ENCODE data around the gene LTB. TPM values are rescaled to one million over a fixed set of nuclear protein-coding genes. Genes with fewer than 3 reads are reported as not detected.

The LTB gene
- total and polyA plus RNA-seq, 9 of the 15 experiments (the other 6 are each of a cell fraction or from before 2014, with no cell fraction given) = 0.07 to 0.51 TPM; not detected in 7

GRCh38 chr6:31575952-31576685, 6.1 kb downstream of the LTB start (continued):
- TF ChIP-seq HBP1 (CRISPR knock-in tag; IDR thresholded peaks at IDR 0.05) (peak; percentile 79; the same call in 1 of the 2 replicates), SREBF2 (CRISPR knock-in tag; IDR thresholded peaks at IDR 0.05) (no peak), GATA2 (CRISPR knock-in tag; IDR thresholded peaks at IDR 0.05) (peak; percentile 60; the same call in 1 of the 2 replicates), STAT5B (CRISPR knock-in tag; IDR thresholded peaks at IDR 0.05) (no peak), DMBX1 (CRISPR knock-in tag; IDR thresholded peaks at IDR 0.05; ENCODE audit: borderline replicate concordance) (no peak), ZFP1 (CRISPR knock-in tag; IDR thresholded peaks at IDR 0.05) (no peak), HIVEP1 (CRISPR knock-in tag; IDR thresholded peaks at IDR 0.05) (no peak)

- H3K36me3 ChIP-seq (ENCODE audit: control insufficient read depth, insufficient read depth, low read length) = no peaks in the 10 kb centered on the region
- H3K4me1 ChIP-seq (replicated peaks in 1 of 2; ENCODE audit: control insufficient read depth in 2 of 2, insufficient read depth in 2 of 2, low read length in 2 of 2) = peaks cover 0 to 20% of the 10 kb centered on the region in 2 experiments; a peak in 2 of 5 replicates
- TF ChIP-seq TAF7 (tag; IDR thresholded peaks at IDR 0.05) (no peak), HMGN3 (IDR thresholded peaks at IDR 0.05; ENCODE audit: borderline replicate concordance, extremely low read depth, insufficient read length, low read depth, low read length) (no peak), GABPA (tag; conservative IDR thresholded peaks at IDR 0.05; ENCODE audit: low read depth) (no peak), ZNF79 (CRISPR knock-in tag; IDR thresholded peaks at IDR 0.05; ENCODE audit: low read depth) (no peak), ZNF512 (tag; IDR thresholded peaks at IDR 0.05) (no peak), CCNT2 (IDR thresholded peaks at IDR 0.05; ENCODE audit: borderline replicate concordance, extremely low read depth, insufficient read length, low read depth, low read length) (no peak), ZBTB2 (IDR thresholded peaks at IDR 0.05) (no peak), CREBBP (IDR thresholded peaks at IDR 0.05; ENCODE audit: low read depth, low read length) (no peak), NELFE (IDR thresholded peaks at IDR 0.05; ENCODE audit: insufficient read depth, insufficient read length) (no peak)
Observed at GRCh38 chr6:31575335-31575901, 6.8 kb downstream of the LTB start, which contains the start of gene TNF. Gene TNF (plus strand): TSS chr6:31575565. CDS start chr6:31575742, 177 bp downstream.

More at GRCh38 chr6:31575335-31575901, 6.8 kb downstream of the LTB start, which contains the start of gene TNF:
- intact Hi-C loops (cut with micrococcal nuclease) = no loop called here
- in situ Hi-C loops (cut with MboI) = no loop called here
- no peak within 1 kb of the TSS for H2AFZ ChIP-seq (ENCODE audit: low read depth, low read length)
- no peak within 1 kb of the TSS for H3K4me3 ChIP-seq
- peak within 1 kb of the TSS in 1 of 2 experiments; percentile 19; a peak in 1 of 4 replicates for H3K9ac ChIP-seq (ENCODE audit: insufficient read depth in 1 of 2, low read depth in 2 of 2, low read length in 2 of 2)
- H3K79me2 ChIP-seq (ENCODE audit: control insufficient read depth, insufficient read depth, low read length) = no peaks in the 10 kb centered on the region
- H4K20me1 ChIP-seq (replicated peaks; ENCODE audit: control insufficient read depth, insufficient read depth, low read length) = no peaks in the 10 kb centered on the region
- 50% methylated on average over 19 of the region's 19 CpGs for WGBS (ENCODE audit: insufficient coverage, low coverage, missing lambda C conversion rate)
- POLR2A ChIA-PET = interaction anchor here (0.6 to 1.8 kb wide), 7 partner anchors 8 to 49 kb away, joined by 3 to 9 read pairs (median 3); partner anchors contain the start of genes ATP6V1G2 and DDX39B
- CTCF ChIA-PET (ENCODE audit: low intra/inter-chr PET ratio) = no interaction called here
- no peak for ATAC-seq
- no peaks in the 10 kb centered on the region for H3K9me1 ChIP-seq (ENCODE audit: control insufficient read depth, insufficient read depth, low read length)
- DNase-seq (ENCODE audit: extremely low read depth in 1 of 4, low spot score in 3 of 4) = no peak
- no peak within 1 kb of the TSS; the same call in 1 of the 2 replicates for H3K4me2 ChIP-seq (ENCODE audit: insufficient read depth, low read length)
- no peaks in the 10 kb centered on the region for H3K27me3 ChIP-seq (ENCODE audit: control insufficient read depth in 2 of 2, insufficient read depth in 2 of 2, low read length in 2 of 2)
- no TSS peak for BruUV-seq (replicated peaks)
- no peak within 1 kb of the TSS for H3K27ac ChIP-seq (ENCODE audit: extremely low read depth, low read depth, low read length)
- no peaks in the 10 kb centered on the region for H3K9me3 ChIP-seq (replicated peaks; ENCODE audit: control insufficient read depth, insufficient read depth, low read depth, low read length)
- no peak for FAIRE-seq

Measured in K562 (cell line).